ENCODE results near the gene SPATA17. TPM values are rescaled to one million over a fixed set of nuclear protein-coding genes. Genes with fewer than 3 reads are reported as not detected.

Gene SPATA17, protein sequence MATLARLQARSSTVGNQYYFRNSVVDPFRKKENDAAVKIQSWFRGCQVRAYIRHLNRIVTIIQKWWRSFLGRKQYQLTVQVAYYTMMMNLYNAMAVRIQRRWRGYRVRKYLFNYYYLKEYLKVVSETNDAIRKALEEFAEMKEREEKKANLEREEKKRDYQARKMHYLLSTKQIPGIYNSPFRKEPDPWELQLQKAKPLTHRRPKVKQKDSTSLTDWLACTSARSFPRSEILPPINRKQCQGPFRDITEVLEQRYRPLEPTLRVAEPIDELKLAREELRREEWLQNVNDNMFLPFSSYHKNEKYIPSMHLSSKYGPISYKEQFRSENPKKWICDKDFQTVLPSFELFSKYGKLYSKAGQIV
- 3.7 TPM for total RNA-seq

DNA sequence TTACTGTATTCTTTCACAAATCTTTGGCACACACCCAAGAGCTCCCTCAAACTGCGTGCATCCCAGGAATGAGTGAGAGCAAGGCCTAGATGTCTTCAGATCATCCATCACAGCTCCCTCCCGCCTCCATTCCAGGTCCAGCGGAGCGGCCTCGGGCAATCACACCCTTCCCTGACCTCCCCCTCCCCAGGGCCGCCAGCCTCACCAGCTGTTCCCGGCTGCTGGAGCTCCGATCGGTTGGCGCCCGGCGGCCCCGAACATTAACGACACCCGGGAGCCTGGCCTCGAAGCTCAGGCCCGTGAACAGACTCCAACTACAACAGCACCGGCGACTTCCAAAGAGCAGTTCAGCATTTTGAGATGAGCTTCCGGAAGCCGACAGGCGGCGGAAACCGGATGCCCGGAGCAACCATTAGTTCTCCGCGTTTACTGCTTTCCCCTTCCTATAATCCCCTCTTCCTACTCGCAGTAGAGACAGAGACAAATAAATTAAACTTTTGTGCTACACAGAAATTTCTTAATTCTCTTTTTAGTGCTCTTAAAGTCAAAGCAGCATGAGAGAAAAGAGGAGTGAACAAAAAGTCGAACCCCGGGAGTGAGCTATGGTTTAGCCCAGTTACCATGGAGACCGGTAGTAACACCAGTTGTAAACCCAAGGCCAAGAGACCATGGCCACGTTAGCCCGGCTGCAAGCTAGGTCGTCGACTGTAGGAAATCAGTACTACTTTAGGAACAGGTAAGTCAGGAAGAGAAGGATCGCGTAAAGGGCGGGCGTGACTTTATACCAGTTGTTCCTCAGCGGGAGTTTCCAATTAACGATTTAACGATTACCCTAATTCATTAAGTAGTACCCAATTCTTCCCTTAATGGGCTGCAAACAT, at the start of gene SPATA17, which contains the start of gene GPATCH2:
TSS of gene SPATA17 (plus strand) at position 634 of the 881 bp plus-strand sequence. CDS start at position 669, 35 bp downstream.
TSS of gene GPATCH2 (minus strand) at position 380 of the 881 bp plus-strand sequence. CDS start at position 261, 119 bp downstream.

Other genes starting within 250 kb of the SPATA17 start
- gene GPATCH2, start 254 bp upstream of the SPATA17 start, total RNA-seq = 42.7 TPM

Data from camera-type eye (tissue), 1 donor.